Breast epithelium (tissue), 4 donors: ENCODE results near the gene SMIM5. TPM values are rescaled to one million over a fixed set of nuclear protein-coding genes. Genes with fewer than 3 reads are reported as not detected.

Experiments
- DNase-seq, 2 donors: peaks; one replicate each; pipeline ENCODE4 v3.0.0-alpha.2; 2019; ENCODE audit warnings: low spot score in 2 of 2
- H3K27ac ChIP-seq, 2 donors: fragments of 200-600 bp; sonication (generic) in 1 of 2; one replicate each; pipeline ENCODE4 v1.5.1; 2016 to 2019; ENCODE audit warnings: mild to moderate bottlenecking in 1 of 2
- H3K27me3 ChIP-seq, 2 donors: fragments of 200-600 bp; sonication (generic) in 1 of 2; one replicate each; pipeline versions ENCODE4 v1.5.1 to v1.6.0; 2017 to 2019; ENCODE audit warnings: control low read depth in 1 of 2, mild to moderate bottlenecking in 1 of 2
- H3K36me3 ChIP-seq: fragments of 200-600 bp; one replicate; pipeline ENCODE4 v1.5.1; 2019
- H3K4me1 ChIP-seq, 2 donors: fragments of 200-600 bp; sonication (generic); one replicate each; pipeline ENCODE4 v1.5.1; 2016 to 2019; ENCODE audit warnings: control low read depth in 1 of 2
- H3K4me3 ChIP-seq, 3 donors: fragments of 200-600 bp; sonication (generic); 1 replicate in 2 of 3; 2 replicates in 1 of 3; pipeline ENCODE4 v1.5.1; 2016 to 2019; ENCODE audit warnings: mild to moderate bottlenecking in 3 of 3, moderate library complexity in 2 of 3
- H3K9me3 ChIP-seq, 2 donors: fragments of 200-600 bp; sonication (generic) in 1 of 2; one replicate each; pipeline ENCODE4 v1.5.1; 2016 to 2019; ENCODE audit warnings: control low read depth in 1 of 2
- CTCF ChIP-seq, 3 donors: fragments of 450-650 bp; IDR thresholded peaks; one replicate each; pipeline ENCODE4 v1.5.1; 2016 to 2017; ENCODE audit warnings: antibody characterized with exemption in 3 of 3, mild to moderate bottlenecking in 3 of 3, moderate library complexity in 3 of 3
- POLR2A ChIP-seq: fragments of 450-650 bp; IDR thresholded peaks from one replicate; pipeline ENCODE4 v1.6.1; 2016; ENCODE audit warnings: antibody characterized with exemption, mild to moderate bottlenecking, moderate library complexity
- POLR2AphosphoS5 ChIP-seq, 3 donors: sonication (generic); formaldehyde crosslinking; IDR thresholded peaks; one replicate each; pipeline ENCODE4 v1.6.1; 2017; ENCODE audit warnings: antibody characterized with exemption in 3 of 3
- intact Hi-C: fragments of 100-400 bp; cut with DNase I; formaldehyde crosslinking; loops from one replicate; pipeline ENCODE4 v1.15.1; 2023; ENCODE audit warnings: low total_unique reads
- total RNA-seq, 3 donors: library from RNA; depleted of rRNA; stranded (reverse); fragments of >200 nt; gene quantifications; one replicate each; pipeline ENCODE4 v1.1.0, GENCODE V29; 2016

The SMIM5 gene
- total RNA-seq, 3 donors from 2014 or later: 0.29 to 2.6 (median 0.48) TPM

- TF ChIP-seq CTCF (IDR thresholded peaks at IDR 0.05) (no peak), POLR2AphosphoS5 (IDR thresholded peaks at IDR 0.05) (no peak), POLR2A (no peak)
- intact Hi-C loops: no loop called here
- no peaks in the 10 kb centered on the region for H3K27me3 ChIP-seq
Observed at GRCh38 chr17:75604034-75604695, 29.1 kb upstream of the SMIM5 start.

GRCh38 chr17:75605790-75606189 is 27.4 kb upstream of the SMIM5 start:
- Histone ChIP-seq H3K36me3 (no peaks in the 10 kb centered on the region), H3K4me1 (no peaks in the 10 kb centered on the region), H3K9me3 (no peaks in the 10 kb centered on the region), H3K4me3 (no peak overlapping the region), H3K27ac (no peak overlapping the region), H3K27me3 (no peaks in the 10 kb centered on the region)
- TF ChIP-seq CTCF (IDR thresholded peaks at IDR 0.05) (no peak), POLR2AphosphoS5 (IDR thresholded peaks at IDR 0.05) (no peak), POLR2A (no peak)
- no peak for DNase-seq
- intact Hi-C loops: no loop called here

More at GRCh38 chr17:75604034-75604695, 29.1 kb upstream of the SMIM5 start:
- Histone ChIP-seq H3K4me3 (no peak overlapping the region), H3K27ac (no peak overlapping the region), H3K4me1 (no peaks in the 10 kb centered on the region), H3K9me3 (no peaks in the 10 kb centered on the region), H3K36me3 (no peaks in the 10 kb centered on the region)
- no peak for DNase-seq

GRCh38 chr17:75607086-75607485 is 26.1 kb upstream of the SMIM5 start:
- Histone ChIP-seq H3K27ac (no peak overlapping the region), H3K36me3 (no peaks in the 10 kb centered on the region), H3K9me3 (no peaks in the 10 kb centered on the region), H3K4me3 (no peak overlapping the region), H3K27me3 (no peaks in the 10 kb centered on the region), H3K4me1 (no peaks in the 10 kb centered on the region)
- TF ChIP-seq POLR2AphosphoS5 (IDR thresholded peaks at IDR 0.05) (no peak), CTCF (IDR thresholded peaks at IDR 0.05) (no peak), POLR2A (no peak)
- no peak for DNase-seq
- intact Hi-C loops: no loop called here

- H3K9me3 ChIP-seq: no peaks in the 10 kb centered on the region
- no peaks in the 10 kb centered on the region for H3K4me1 ChIP-seq
- DNase-seq: no peak
- intact Hi-C loops: no loop called here
- H3K36me3 ChIP-seq: no peaks in the 10 kb centered on the region
- H3K4me3 ChIP-seq: no peak overlapping the region
- H3K27me3 ChIP-seq: no peaks in the 10 kb centered on the region
- no peak for TF ChIP-seq CTCF (IDR thresholded peaks at IDR 0.05)
- no peak for TF ChIP-seq POLR2A
- no peak for TF ChIP-seq POLR2AphosphoS5 (IDR thresholded peaks at IDR 0.05)
- H3K27ac ChIP-seq: no peak overlapping the region
Observed at GRCh38 chr17:75610103-75610984, 22.9 kb upstream of the SMIM5 start.

GRCh38 chr17:75611851-75612429 is 21.3 kb upstream of the SMIM5 start:
- no peak for TF ChIP-seq POLR2A
- no peak for TF ChIP-seq POLR2AphosphoS5 (IDR thresholded peaks at IDR 0.05)
- no peak for TF ChIP-seq CTCF (IDR thresholded peaks at IDR 0.05)
- no peaks in the 10 kb centered on the region for H3K9me3 ChIP-seq
- no peaks in the 10 kb centered on the region for H3K4me1 ChIP-seq
- intact Hi-C loops: no loop called here
- H3K27me3 ChIP-seq: no peaks in the 10 kb centered on the region
- H3K36me3 ChIP-seq: peaks cover 3% of the 10 kb centered on the region
- H3K27ac ChIP-seq: no peak overlapping the region
- H3K4me3 ChIP-seq: no peak overlapping the region
- DNase-seq: no peak
